ENCODE data around the gene MPDU1. TPM values are rescaled to one million over a fixed set of nuclear protein-coding genes. Genes with fewer than 3 reads are reported as not detected.

The MPDU1 gene
- total RNA-seq, 1 experiment from 2014 or later: 71.0 TPM

- H4K20me1 ChIP-seq (ENCODE audit: low read length): peaks cover 51% of the 10 kb centered on the region
- H3K4me1 ChIP-seq (ENCODE audit: insufficient read depth, low read length): peaks cover 52% of the 10 kb centered on the region
- POLR2A ChIA-PET (ENCODE audit: unreplicated experiment): interaction anchor here (0.5 kb wide), 1 partner anchor 38 kb away, joined by 8 read pairs; no protein-coding TSS in a partner anchor
- no peak overlapping the region for H3K9ac ChIP-seq (ENCODE audit: low read length)
- BruUV-seq (replicated peaks): no TSS peak
- intact Hi-C loops (cut with micrococcal nuclease): loop anchor here (5.0 kb wide), 1 partner anchor 110 kb away; the partner anchor contains the start of genes TP53 and WRAP53
- no peak overlapping the region for H3K4me3 ChIP-seq (ENCODE audit: low read length)
- peaks cover 62% of the 10 kb centered on the region for H3K79me2 ChIP-seq (ENCODE audit: low read length)
- CTCF ChIA-PET: no interaction called here
- no peak overlapping the region for H3K4me2 ChIP-seq (ENCODE audit: low read length)
- peaks cover 53% of the 10 kb centered on the region for H3K36me3 ChIP-seq (ENCODE audit: low read depth, low read length)
- H3K9me2 ChIP-seq (replicated peaks; ENCODE audit: low read length): no peaks in the 10 kb centered on the region
- TF ChIP-seq EZH2 (IDR thresholded peaks at IDR 0.05; ENCODE audit: low read length, unreplicated experiment) (no peak), EZH2phosphoT487 (IDR thresholded peaks at IDR 0.05; ENCODE audit: borderline replicate concordance, low read length) (no peak), CTCF (conservative IDR thresholded peaks at IDR 0.05; ENCODE audit: low read depth, low read length) (no peak)
- no peak overlapping the region for H3K27ac ChIP-seq (ENCODE audit: low read length)
- H3K27me3 ChIP-seq (ENCODE audit: low read length): no peaks in the 10 kb centered on the region
- no peak overlapping the region for H2AFZ ChIP-seq (ENCODE audit: low read length)
- H3K9me3 ChIP-seq (ENCODE audit: low read length): no peaks in the 10 kb centered on the region
- ATAC-seq (no peak), DNase-seq (no peak)
- peaks cover 37% of the 10 kb centered on the region for H3F3A ChIP-seq (ENCODE audit: low read length, unreplicated experiment)
These were observed 6.1 kb upstream of the MPDU1 start for GRCh38 chr17:7577327-7578199.

- Histone ChIP-seq H3F3A (ENCODE audit: low read length, unreplicated experiment) (peaks cover 37% of the 10 kb centered on the region), H3K36me3 (ENCODE audit: low read depth, low read length) (peaks cover 38% of the 10 kb centered on the region), H3K9me2 (replicated peaks; ENCODE audit: low read length) (no peaks in the 10 kb centered on the region), H3K9me3 (ENCODE audit: low read length) (no peaks in the 10 kb centered on the region), H2AFZ (ENCODE audit: low read length) (no peak within 1 kb of the TSS), H3K4me2 (ENCODE audit: low read length) (peak within 1 kb of the TSS; percentile 32), H3K79me2 (ENCODE audit: low read length) (peaks cover 55% of the 10 kb centered on the region), H3K9ac (ENCODE audit: low read length) (peak within 1 kb of the TSS; percentile 35), H3K27ac (ENCODE audit: low read length) (peak within 1 kb of the TSS; percentile 83), H4K20me1 (ENCODE audit: low read length) (peaks cover 38% of the 10 kb centered on the region), H3K27me3 (ENCODE audit: low read length) (no peaks in the 10 kb centered on the region), H3K4me1 (ENCODE audit: insufficient read depth, low read length) (peaks cover 60% of the 10 kb centered on the region), H3K4me3 (ENCODE audit: low read length) (0 out of 2 replicates have a peak within 1 kb of the TSS, but pooled peaks have one; percentile 1)
- DNase-seq: peak; percentile 92
- ChIA-PET CTCF (interaction anchor here (1.3 kb wide), 1 partner anchor 108 kb away, joined by 4 read pairs; the partner anchor contains the start of gene TP53), POLR2A (ENCODE audit: unreplicated experiment) (interaction anchor here (0.6 kb wide), 1 partner anchor 95 kb away, joined by 4 read pairs; the partner anchor contains the start of gene POLR2A)
- intact Hi-C loops (cut with micrococcal nuclease): loop anchor here (5.0 kb wide), 1 partner anchor 108 kb away; the partner anchor contains the start of genes TP53 and WRAP53
- peak; percentile 78 for ATAC-seq
- TF ChIP-seq EZH2phosphoT487 (IDR thresholded peaks at IDR 0.05; ENCODE audit: borderline replicate concordance, low read length): no peak
- BruUV-seq (replicated peaks): no TSS peak
These were observed 4.4 kb upstream of the MPDU1 start, which contains the start of gene CD68 for GRCh38 chr17:7579001-7579833. CD68 (plus strand) TSS chr17:7579638; CDS start chr17:7579678, 40 bp downstream.
